ENCODE results near the gene ROBO1. TPM values are rescaled to one million over a fixed set of nuclear protein-coding genes. Genes with fewer than 3 reads are reported as not detected.
A peak's percentile ranks its signal among the peaks of the same experiment; 100 is the strongest.
"Not testable (repeated sequence)": the region's sequence is repeated elsewhere in the genome, so short reads cannot be mapped to it uniquely, and the experiment has no call there.

ROBO1 gene
- total RNA-seq, 2 donors from 2014 or later = 13.6 to 18.7 TPM

GRCh38 chr3:78734048-78734637, 1033.7 kb downstream of the ROBO1 start:
- no peak for DNase-seq
- ATAC-seq = no peak
- intact Hi-C loops (cut with DNase I) = no loop called here

- intact Hi-C loops (cut with DNase I) = no loop called here
- DNase-seq (no peak), ATAC-seq (no peak)
Measured at GRCh38 chr3:78732893-78733292, 1034.9 kb downstream of the ROBO1 start.

- intact Hi-C loops (cut with DNase I) = no loop called here
- no peak for ATAC-seq
- DNase-seq = no peak
Measured at GRCh38 chr3:78732471-78732870, 1035.3 kb downstream of the ROBO1 start.

- DNase-seq (no peak), ATAC-seq (no peak)
- intact Hi-C loops (cut with DNase I) = no loop called here
Measured at GRCh38 chr3:78729946-78730345, 1037.9 kb downstream of the ROBO1 start.

- DNase-seq (peak; percentile 73), ATAC-seq (peak; percentile 75 to 81)
- intact Hi-C loops (cut with DNase I) = no loop called here
Measured at GRCh38 chr3:78728406-78729145, 1039.2 kb downstream of the ROBO1 start.

GRCh38 chr3:78726545-78726944, 1041.3 kb downstream of the ROBO1 start:
- ATAC-seq (no peak), DNase-seq (no peak)
- intact Hi-C loops (cut with DNase I) = no loop called here

- intact Hi-C loops (cut with DNase I) = no loop called here
- no peak for DNase-seq
- ATAC-seq = no peak
Measured at GRCh38 chr3:78725703-78726246, 1042.0 kb downstream of the ROBO1 start.

- ATAC-seq (no peak), DNase-seq (no peak)
- intact Hi-C loops (cut with DNase I) = no loop called here
Measured at GRCh38 chr3:78724859-78725258, 1042.9 kb downstream of the ROBO1 start.

GRCh38 chr3:78724364-78724763, 1043.4 kb downstream of the ROBO1 start:
- intact Hi-C loops (cut with DNase I); ATAC-seq; DNase-seq: not testable (repeated sequence)

- intact Hi-C loops (cut with DNase I) = no loop called here
- ATAC-seq (no peak), DNase-seq (no peak)
Measured at GRCh38 chr3:78721771-78722543, 1045.8 kb downstream of the ROBO1 start.

GRCh38 chr3:78718707-78719106, 1049.1 kb downstream of the ROBO1 start:
- intact Hi-C loops (cut with DNase I) = no loop called here
- ATAC-seq = no peak
- DNase-seq = no peak

GRCh38 chr3:78717041-78717440, 1050.8 kb downstream of the ROBO1 start:
- ATAC-seq (no peak), DNase-seq (no peak)
- intact Hi-C loops (cut with DNase I) = no loop called here

- ATAC-seq (no peak), DNase-seq (no peak)
- intact Hi-C loops (cut with DNase I) = no loop called here
Measured at GRCh38 chr3:78712941-78713340, 1054.9 kb downstream of the ROBO1 start.

- DNase-seq (no peak), ATAC-seq (no peak)
- intact Hi-C loops (cut with DNase I) = no loop called here
Measured at GRCh38 chr3:78712270-78712669, 1055.5 kb downstream of the ROBO1 start.

GRCh38 chr3:78708565-78709073, 1059.2 kb downstream of the ROBO1 start:
- DNase-seq = no peak
- intact Hi-C loops (cut with DNase I) = no loop called here
- no peak for ATAC-seq

- no peak for DNase-seq
- ATAC-seq = no peak
- intact Hi-C loops (cut with DNase I) = no loop called here
Measured at GRCh38 chr3:78707609-78708008, 1060.2 kb downstream of the ROBO1 start.

GRCh38 chr3:78706906-78707523, 1060.8 kb downstream of the ROBO1 start:
- ATAC-seq (no peak), DNase-seq (no peak)
- intact Hi-C loops (cut with DNase I) = no loop called here

GRCh38 chr3:78703944-78704343, 1063.9 kb downstream of the ROBO1 start:
- ATAC-seq (no peak), DNase-seq (no peak)

GRCh38 chr3:78701537-78701936, 1066.3 kb downstream of the ROBO1 start:
- ATAC-seq (no peak), DNase-seq (no peak)
- intact Hi-C loops (cut with DNase I) = no loop called here

More at GRCh38 chr3:78703944-78704343, 1063.9 kb downstream of the ROBO1 start:
- intact Hi-C loops (cut with DNase I) = no loop called here
